ENCODE measurements around the gene CLDN24.

- TF ChIP-seq CTCF (IDR thresholded peaks at IDR 0.05), result no peak
- no peak for TF ChIP-seq POLR2A (IDR thresholded peaks at IDR 0.05)
These were observed 7.9 kb upstream of the CLDN24 start for GRCh38 chr4:183329954-183330742.

Data from testis (tissue), 2 donors.